GM12801 (cell line): ENCODE results near the gene RPS8.

ENCODE experiments used
- CTCF ChIP-seq: IDR thresholded peaks from one replicate; pipeline ENCODE4 v1.5.1; 2011; ENCODE audit warnings: control low read depth; ENCODE audit not compliant: insufficient read length; ENCODE audit errors: extremely low read depth

Gene RPS8

GRCh38 chr1:44776730-44777068, 1.4 kb downstream of the RPS8 start:
- TF ChIP-seq CTCF = no peak

- TF ChIP-seq CTCF = no peak
These were observed 2.2 kb downstream of the RPS8 start for GRCh38 chr1:44777547-44777946.

- no peak for TF ChIP-seq CTCF
These were observed 2.8 kb downstream of the RPS8 start for GRCh38 chr1:44777969-44778635.

GRCh38 chr1:44778705-44779576, 3.6 kb downstream of the RPS8 start:
- TF ChIP-seq CTCF = no peak

- TF ChIP-seq CTCF = no peak
These were observed 5.3 kb downstream of the RPS8 start for GRCh38 chr1:44780583-44781121.

- TF ChIP-seq CTCF = no peak
These were observed 8.4 kb downstream of the RPS8 start for GRCh38 chr1:44783697-44784093.

- no peak for TF ChIP-seq CTCF
These were observed 9.0 kb downstream of the RPS8 start for GRCh38 chr1:44784094-44785028.
